Bronchial epithelial cell (primary cell): ENCODE data around the gene CXXC5. TPM values are rescaled to one million over a fixed set of nuclear protein-coding genes. Genes with fewer than 3 reads are reported as not detected.

Experiments used
- DNase-seq: peaks from one replicate; pipeline ENCODE4 v3.0.0-alpha.2; 2010; ENCODE audit warnings: low read depth
- FAIRE-seq: peaks from 2 replicates; lab custom pipeline; 2011; peaks lifted over from hg19 to GRCh38; lab: Jason Lieb, UNC
- H3K27me3 ChIP-seq: 2 replicates; pipeline ENCODE4 v1.5.1; 2011; ENCODE audit warnings: low read length; ENCODE audit not compliant: control insufficient read depth, insufficient read depth
- H3K36me3 ChIP-seq: 2 replicates; pipeline ENCODE4 v1.5.1; 2011; ENCODE audit warnings: low read length; ENCODE audit not compliant: control insufficient read depth, insufficient read depth
- H3K4me3 ChIP-seq: 2 replicates; pipeline ENCODE4 v1.5.1; 2011; ENCODE audit warnings: mild to moderate bottlenecking, low read depth, low read length, control low read depth
- CTCF ChIP-seq: IDR thresholded peaks from 2 replicates; pipeline ENCODE4 v1.5.1; 2011; ENCODE audit warnings: mild to moderate bottlenecking, moderate library complexity, low read length, control low read depth, inconsistent platforms; ENCODE audit not compliant: insufficient read depth, severe bottlenecking
- total RNA-seq: library from RNA; depleted of rRNA; stranded (reverse); fragments of >200 nt; gene quantifications from 2 replicates; pipeline ENCODE4 v1.2.1, GENCODE V29; 2014

The CXXC5 gene
- total RNA-seq, 1 donor from 2014 or later: 6.1 TPM

GRCh38 chr5:139692148-139692547 is 44.0 kb downstream of the CXXC5 start:
- TF ChIP-seq CTCF: no peak
- no peaks in the 10 kb centered on the region for H3K27me3 ChIP-seq
- no peaks in the 10 kb centered on the region for H3K36me3 ChIP-seq
- FAIRE-seq (no peak), DNase-seq (no peak)
- H3K4me3 ChIP-seq: no peak overlapping the region

- TF ChIP-seq CTCF: no peak
- FAIRE-seq: no peak
- no peak for DNase-seq
- H3K27me3 ChIP-seq: no peaks in the 10 kb centered on the region
- no peaks in the 10 kb centered on the region for H3K36me3 ChIP-seq
- H3K4me3 ChIP-seq: no peak overlapping the region
These were observed 44.6 kb downstream of the CXXC5 start for GRCh38 chr5:139692679-139693308.

DNA sequence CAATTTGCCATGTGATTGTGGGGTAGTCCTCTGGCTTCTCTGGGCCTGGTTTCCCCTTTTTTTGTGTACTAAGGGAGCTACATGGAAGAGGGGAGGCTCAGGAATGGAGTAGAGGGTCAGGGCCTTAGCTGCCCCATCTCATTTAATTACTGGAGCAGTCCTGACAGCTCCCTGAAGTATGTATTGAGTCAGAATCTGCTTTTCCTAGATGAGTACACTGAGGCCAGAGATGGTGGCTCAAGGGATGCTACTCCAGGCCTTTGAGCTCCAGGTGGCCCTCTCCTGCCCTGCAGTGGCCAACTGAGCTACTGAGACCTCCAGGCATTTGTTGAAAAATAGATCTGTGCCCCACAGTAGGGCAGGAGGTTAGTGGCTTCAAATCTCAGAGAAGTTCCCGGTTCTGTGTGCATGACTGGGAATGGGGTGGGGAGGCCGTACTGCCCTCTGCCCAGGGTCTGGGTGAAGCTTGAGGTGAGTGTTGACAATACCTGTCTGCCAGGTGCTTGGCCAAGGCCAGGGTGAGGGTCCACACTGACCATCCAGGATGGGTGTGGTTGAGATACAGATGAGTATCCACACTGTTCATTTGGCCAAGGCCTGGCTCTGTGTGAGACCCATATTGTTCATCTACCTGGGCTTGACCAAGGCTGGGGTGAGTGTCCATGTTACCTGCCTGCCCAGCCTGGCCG is 45.7 kb downstream of the CXXC5 start:
- FAIRE-seq: no peak

DNA sequence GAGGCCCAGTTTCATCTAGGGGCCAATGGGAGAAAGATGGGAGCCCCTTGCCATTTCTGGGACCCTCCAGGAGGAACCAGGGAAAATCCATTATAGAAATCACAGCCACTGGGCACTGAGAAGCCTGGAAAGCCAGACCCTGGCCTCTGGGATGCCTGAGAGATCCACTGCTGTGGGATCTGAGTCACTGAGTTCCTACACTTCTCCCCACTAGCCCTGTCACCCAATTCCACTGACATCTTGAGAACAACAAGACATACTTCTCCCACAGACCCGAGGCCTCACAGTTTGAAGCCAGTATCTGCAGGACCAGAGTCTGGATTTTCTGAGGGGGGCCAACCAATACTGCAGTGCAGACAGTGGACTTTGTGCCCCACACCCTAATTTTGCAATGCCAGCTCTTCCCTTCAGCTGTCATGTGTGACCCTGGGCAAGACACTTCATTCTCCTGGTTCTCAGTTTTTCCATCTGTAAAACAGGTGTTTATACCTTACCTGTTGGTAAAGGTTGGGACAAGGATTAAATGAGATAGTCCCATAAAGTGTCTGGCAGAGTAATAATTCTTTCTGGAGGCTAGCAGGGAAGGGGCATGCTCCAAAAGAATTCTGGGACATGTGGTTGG is 46.5 kb downstream of the CXXC5 start:
- FAIRE-seq (no peak), DNase-seq (no peak)
- H3K27me3 ChIP-seq: no peaks in the 10 kb centered on the region
- no peaks in the 10 kb centered on the region for H3K36me3 ChIP-seq
- no peak overlapping the region for H3K4me3 ChIP-seq
- no peak for TF ChIP-seq CTCF

More for the DNA sequence above, 45.7 kb downstream of the CXXC5 start:
- Histone ChIP-seq H3K27me3 (no peaks in the 10 kb centered on the region), H3K4me3 (no peak overlapping the region), H3K36me3 (no peaks in the 10 kb centered on the region)
- no peak for TF ChIP-seq CTCF
- DNase-seq: no peak

GRCh38 chr5:139695178-139695573 is 47.0 kb downstream of the CXXC5 start:
- DNase-seq (no peak), FAIRE-seq (no peak)
- TF ChIP-seq CTCF: no peak
- Histone ChIP-seq H3K27me3 (no peaks in the 10 kb centered on the region), H3K36me3 (no peaks in the 10 kb centered on the region), H3K4me3 (no peak overlapping the region)
